ENCODE data around the gene PPP1R3D.
"Not testable (repeated sequence)": the region's sequence is repeated elsewhere in the genome, so short reads cannot be mapped to it uniquely, and the experiment has no call there.

PPP1R3D gene

DNA sequence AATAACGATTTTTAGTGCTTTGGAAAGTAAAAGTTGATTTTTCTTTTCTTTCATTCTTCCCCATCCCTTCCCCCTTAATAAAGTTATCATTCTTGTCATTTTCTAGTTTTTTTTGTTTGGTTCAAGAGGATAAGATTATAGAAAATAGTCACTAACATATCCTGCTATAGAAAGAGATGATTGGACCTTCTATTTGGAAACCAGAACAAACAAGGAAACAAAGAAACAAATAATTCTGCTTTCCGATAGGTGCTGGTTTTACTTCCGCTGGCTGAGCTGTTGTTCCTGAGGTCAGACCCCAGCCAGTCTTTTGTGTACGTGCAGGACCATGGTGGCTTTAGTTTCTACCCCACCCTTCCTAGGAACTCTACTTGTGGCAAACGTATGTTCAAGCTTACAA lies 18.0 kb upstream of the PPP1R3D start, which contains the start of gene CDH26:
TSS of gene CDH26 (plus strand) at position 301 of the 400 bp plus-strand sequence. CDS start 304 bp downstream, outside the sequence.
- Histone ChIP-seq H3K4me1 (ENCODE audit: insufficient read depth, low read length, severe bottlenecking) (no peaks in the 10 kb centered on the region), H3F3A (ENCODE audit: insufficient read depth, low read length) (no peaks in the 10 kb centered on the region), H3K4me2 (ENCODE audit: low read length) (no peak within 1 kb of the TSS), H2AFZ (ENCODE audit: low read length) (no peak within 1 kb of the TSS), H3K9me3 (ENCODE audit: low read length) (no peaks in the 10 kb centered on the region), H4K20me1 (ENCODE audit: insufficient read depth, low read length) (no peaks in the 10 kb centered on the region), H3K27ac (ENCODE audit: low read depth, low read length, poor library complexity, severe bottlenecking) (no peak within 1 kb of the TSS), H3K79me2 (ENCODE audit: insufficient read depth, low read length) (no peaks in the 10 kb centered on the region), H3K9ac (ENCODE audit: low read length) (no peak within 1 kb of the TSS), H3K36me3 (ENCODE audit: insufficient read depth, low read length) (no peaks in the 10 kb centered on the region), H3K9me2 (ENCODE audit: low read depth, low read length) (no peaks in the 10 kb centered on the region), H3K27me3 (ENCODE audit: insufficient read depth, low read length) (no peaks in the 10 kb centered on the region), H3K4me3 (ENCODE audit: low read depth, low read length, poor library complexity, severe bottlenecking) (no peak within 1 kb of the TSS)
- TF ChIP-seq, protein P1, sequence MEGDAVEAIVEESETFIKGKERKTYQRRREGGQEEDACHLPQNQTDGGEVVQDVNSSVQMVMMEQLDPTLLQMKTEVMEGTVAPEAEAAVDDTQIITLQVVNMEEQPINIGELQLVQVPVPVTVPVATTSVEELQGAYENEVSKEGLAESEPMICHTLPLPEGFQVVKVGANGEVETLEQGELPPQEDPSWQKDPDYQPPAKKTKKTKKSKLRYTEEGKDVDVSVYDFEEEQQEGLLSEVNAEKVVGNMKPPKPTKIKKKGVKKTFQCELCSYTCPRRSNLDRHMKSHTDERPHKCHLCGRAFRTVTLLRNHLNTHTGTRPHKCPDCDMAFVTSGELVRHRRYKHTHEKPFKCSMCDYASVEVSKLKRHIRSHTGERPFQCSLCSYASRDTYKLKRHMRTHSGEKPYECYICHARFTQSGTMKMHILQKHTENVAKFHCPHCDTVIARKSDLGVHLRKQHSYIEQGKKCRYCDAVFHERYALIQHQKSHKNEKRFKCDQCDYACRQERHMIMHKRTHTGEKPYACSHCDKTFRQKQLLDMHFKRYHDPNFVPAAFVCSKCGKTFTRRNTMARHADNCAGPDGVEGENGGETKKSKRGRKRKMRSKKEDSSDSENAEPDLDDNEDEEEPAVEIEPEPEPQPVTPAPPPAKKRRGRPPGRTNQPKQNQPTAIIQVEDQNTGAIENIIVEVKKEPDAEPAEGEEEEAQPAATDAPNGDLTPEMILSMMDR (IDR thresholded peaks at IDR 0.05; ENCODE audit: low read length), result no peak
- TF ChIP-seq EZH2 (IDR thresholded peaks at IDR 0.05; ENCODE audit: borderline replicate concordance, low read length), result no peak

DNA sequence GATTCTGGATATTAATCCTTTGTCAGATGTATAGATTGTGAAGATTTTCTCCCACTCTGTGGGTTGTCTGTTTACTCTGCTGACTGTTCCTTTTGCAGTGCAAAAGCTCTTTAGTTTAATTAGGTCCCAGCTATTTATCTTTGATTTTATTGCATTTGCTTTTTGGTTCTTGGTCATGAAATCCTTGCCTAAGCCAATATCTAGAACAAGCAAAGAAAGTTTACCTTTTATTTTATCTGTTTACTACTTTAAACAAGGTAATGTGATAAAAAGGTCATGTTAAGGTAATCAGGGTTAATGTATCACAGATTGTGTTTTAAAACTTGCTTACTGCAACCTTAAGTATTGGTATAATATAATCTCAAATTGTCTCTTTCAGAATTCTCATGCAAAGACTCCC lies 17.5 kb upstream of the PPP1R3D start:
- H3K9me2 ChIP-seq (ENCODE audit: low read depth, low read length); H3K27ac ChIP-seq (ENCODE audit: low read depth, low read length, poor library complexity, severe bottlenecking); H3K27me3 ChIP-seq (ENCODE audit: insufficient read depth, low read length); H3K4me2 ChIP-seq (ENCODE audit: low read length); H2AFZ ChIP-seq (ENCODE audit: low read length); H3K9ac ChIP-seq (ENCODE audit: low read length); H3K9me3 ChIP-seq (ENCODE audit: low read length); H3F3A ChIP-seq (ENCODE audit: insufficient read depth, low read length); H3K4me1 ChIP-seq (ENCODE audit: insufficient read depth, low read length, severe bottlenecking); H3K79me2 ChIP-seq (ENCODE audit: insufficient read depth, low read length); H4K20me1 ChIP-seq (ENCODE audit: insufficient read depth, low read length); H3K36me3 ChIP-seq (ENCODE audit: insufficient read depth, low read length); H3K4me3 ChIP-seq (ENCODE audit: low read depth, low read length, poor library complexity, severe bottlenecking): not testable (repeated sequence)

DNA sequence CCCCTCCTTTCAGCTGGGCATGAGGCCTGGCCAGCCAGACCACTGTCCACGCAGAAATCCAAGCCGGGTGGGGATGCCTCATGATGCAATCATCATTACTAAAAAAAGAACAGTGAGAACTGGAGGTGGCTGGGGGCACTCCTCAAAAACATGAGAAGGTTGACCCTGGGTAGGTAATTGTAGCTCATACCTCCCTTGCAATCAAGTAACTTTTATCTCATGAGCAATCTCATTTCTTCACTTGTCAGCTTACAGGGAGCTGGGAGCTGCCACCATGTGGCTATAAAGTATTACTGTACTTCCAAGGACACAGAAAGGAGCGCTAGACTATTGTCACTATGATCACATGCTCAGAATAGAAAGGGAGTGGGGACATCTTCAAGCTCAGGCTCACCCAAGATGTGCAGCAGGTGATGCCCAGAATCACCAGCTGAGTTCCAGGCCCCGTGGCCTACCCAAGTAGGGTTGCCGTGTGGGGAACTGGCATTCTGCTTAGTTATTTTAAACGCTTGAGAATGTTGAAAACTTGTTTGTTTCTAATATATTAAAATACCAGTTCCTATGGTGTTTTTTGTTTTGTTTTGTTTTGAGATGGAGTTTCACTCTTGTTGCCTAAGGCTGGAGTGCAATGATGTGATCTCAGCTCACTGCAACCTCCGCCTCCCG lies 15.2 kb upstream of the PPP1R3D start:
- Histone ChIP-seq H3F3A (ENCODE audit: insufficient read depth, low read length) (no peaks in the 10 kb centered on the region), H3K27ac (ENCODE audit: low read depth, low read length, poor library complexity, severe bottlenecking) (no peak overlapping the region), H3K9ac (ENCODE audit: low read length) (no peak overlapping the region), H3K9me3 (ENCODE audit: low read length) (no peaks in the 10 kb centered on the region), H2AFZ (ENCODE audit: low read length) (no peak overlapping the region), H3K27me3 (ENCODE audit: insufficient read depth, low read length) (no peaks in the 10 kb centered on the region), H3K4me3 (ENCODE audit: low read depth, low read length, poor library complexity, severe bottlenecking) (no peak overlapping the region), H3K9me2 (ENCODE audit: low read depth, low read length) (no peaks in the 10 kb centered on the region), H3K4me2 (ENCODE audit: low read length) (no peak overlapping the region), H4K20me1 (ENCODE audit: insufficient read depth, low read length) (no peaks in the 10 kb centered on the region), H3K79me2 (ENCODE audit: insufficient read depth, low read length) (no peaks in the 10 kb centered on the region), H3K36me3 (ENCODE audit: insufficient read depth, low read length) (no peaks in the 10 kb centered on the region), H3K4me1 (ENCODE audit: insufficient read depth, low read length, severe bottlenecking) (no peaks in the 10 kb centered on the region)
- TF ChIP-seq, protein P1 (IDR thresholded peaks at IDR 0.05; ENCODE audit: low read length), result peak; percentile 40; the same call in 1 of the 2 replicates
- TF ChIP-seq EZH2 (IDR thresholded peaks at IDR 0.05; ENCODE audit: borderline replicate concordance, low read length), result no peak

DNA sequence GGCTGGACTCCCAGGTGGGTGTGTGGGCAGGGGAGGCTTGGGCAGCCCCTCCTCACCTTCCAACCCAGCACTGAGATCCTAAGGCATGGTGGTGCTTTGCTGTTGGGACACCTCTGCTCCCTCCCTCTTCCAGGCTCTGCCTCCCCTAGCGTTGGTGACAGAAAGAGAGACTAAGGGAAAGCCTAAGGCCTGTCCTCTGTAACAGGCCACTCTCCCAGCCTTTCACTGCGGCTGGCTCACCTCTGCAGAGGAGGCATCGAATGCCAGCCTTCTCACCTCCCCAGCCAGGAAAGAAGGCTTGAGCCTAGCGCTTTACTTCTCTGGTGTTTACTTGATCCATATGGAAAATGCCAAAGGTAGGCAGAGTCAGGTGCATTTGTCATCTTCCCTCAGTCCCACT lies 14.6 kb upstream of the PPP1R3D start:
- H3K9me3 ChIP-seq (ENCODE audit: low read length), result no peaks in the 10 kb centered on the region
- no peaks in the 10 kb centered on the region for H3K36me3 ChIP-seq (ENCODE audit: insufficient read depth, low read length)
- H3K27ac ChIP-seq (ENCODE audit: low read depth, low read length, poor library complexity, severe bottlenecking), result no peak overlapping the region
- H3F3A ChIP-seq (ENCODE audit: insufficient read depth, low read length), result no peaks in the 10 kb centered on the region
- no peaks in the 10 kb centered on the region for H3K79me2 ChIP-seq (ENCODE audit: insufficient read depth, low read length)
- no peaks in the 10 kb centered on the region for H4K20me1 ChIP-seq (ENCODE audit: insufficient read depth, low read length)
- H3K9me2 ChIP-seq (ENCODE audit: low read depth, low read length), result no peaks in the 10 kb centered on the region
- no peaks in the 10 kb centered on the region for H3K4me1 ChIP-seq (ENCODE audit: insufficient read depth, low read length, severe bottlenecking)
- H3K4me3 ChIP-seq (ENCODE audit: low read depth, low read length, poor library complexity, severe bottlenecking), result no peak overlapping the region
- TF ChIP-seq, protein P1 (IDR thresholded peaks at IDR 0.05; ENCODE audit: low read length), result no peak
- no peak for TF ChIP-seq EZH2 (IDR thresholded peaks at IDR 0.05; ENCODE audit: borderline replicate concordance, low read length)
- H2AFZ ChIP-seq (ENCODE audit: low read length), result no peak overlapping the region
- no peak overlapping the region for H3K4me2 ChIP-seq (ENCODE audit: low read length)
- H3K9ac ChIP-seq (ENCODE audit: low read length), result no peak overlapping the region
- H3K27me3 ChIP-seq (ENCODE audit: insufficient read depth, low read length), result no peaks in the 10 kb centered on the region
